Testis (tissue), 3 donors: ENCODE results near the gene NOC4L. TPM values are rescaled to one million over a fixed set of nuclear protein-coding genes. Genes with fewer than 3 reads are reported as not detected.

Experiments used
- DNase-seq: peaks from one replicate; pipeline ENCODE4 v3.0.0-alpha.2; 2019
- H3K27ac ChIP-seq, 2 donors: fragments of 200-600 bp; sonication (generic); one replicate each; pipeline ENCODE4 v1.5.1; 2019
- H3K27me3 ChIP-seq: fragments of 200-600 bp; sonication (generic); one replicate; pipeline ENCODE4 v1.5.1; 2019
- H3K36me3 ChIP-seq: fragments of 200-600 bp; sonication (generic); one replicate; pipeline ENCODE4 v1.5.1; 2017; ENCODE audit warnings: low read depth; ENCODE audit errors: missing control alignments
- H3K4me1 ChIP-seq: fragments of 200-600 bp; sonication (generic); one replicate; pipeline ENCODE4 v1.5.1; 2019
- H3K4me3 ChIP-seq, 2 donors: fragments of 200-600 bp; sonication (generic); one replicate each; pipeline ENCODE4 v1.5.1; 2017 to 2019
- H3K9me3 ChIP-seq: fragments of 200-600 bp; sonication (generic); one replicate; pipeline ENCODE4 v1.5.1; 2017
- POLR2A ChIP-seq: fragments of 450-650 bp; IDR thresholded peaks from one replicate; pipeline ENCODE4 v1.6.1; 2017; ENCODE audit warnings: antibody characterized with exemption, mild to moderate bottlenecking, moderate library complexity
- WGBS, 2 donors: methylation state at CpG; one replicate each; pipeline ENCODE4 v1.1.5; 2018; 5-methylcytosine and 5-hydroxymethylcytosine counted together
- intact Hi-C: fragments of 100-400 bp; cut with DNase I; formaldehyde crosslinking; loops from one replicate; pipeline ENCODE4 v1.15.1; 2023; ENCODE audit warnings: low total_unique reads
- polyA plus RNA-seq: library from polyadenylated mRNA; stranded (reverse); fragments of 350-450 nt; fragmentation: Illumina TruSeq; extraction: RNeasy Lipid Tissue Mini Kit (QIAGEN cat#74804); gene quantifications from one replicate; pipeline ENCODE4 v1.2.3, GENCODE V29; 2014; ENCODE audit warnings: low read depth, low replicate concordance; ENCODE audit not compliant: insufficient read depth
- total RNA-seq, 2 donors: library from RNA; depleted of rRNA; stranded (reverse); fragments of >200 nt; gene quantifications; one replicate each; pipeline ENCODE4 v1.2.3, GENCODE V29; 2016
- TF ChIP-seq, protein P1 (sequence below), 3 experiments: fragments of 450-650 bp in 2 of 3; fragments of 200-600 bp in 1 of 3; sonication (generic) in 1 of 3; IDR thresholded peaks; one replicate each; pipeline ENCODE4 v1.5.1; 2016 to 2019; ENCODE audit warnings: antibody characterized with exemption in 3 of 3, mild to moderate bottlenecking in 2 of 3, moderate library complexity in 1 of 3

NOC4L gene
- total and polyA plus RNA-seq, 3 donors from 2014 or later = 64.4 to 67.2 (median 65.2) TPM

DNA sequence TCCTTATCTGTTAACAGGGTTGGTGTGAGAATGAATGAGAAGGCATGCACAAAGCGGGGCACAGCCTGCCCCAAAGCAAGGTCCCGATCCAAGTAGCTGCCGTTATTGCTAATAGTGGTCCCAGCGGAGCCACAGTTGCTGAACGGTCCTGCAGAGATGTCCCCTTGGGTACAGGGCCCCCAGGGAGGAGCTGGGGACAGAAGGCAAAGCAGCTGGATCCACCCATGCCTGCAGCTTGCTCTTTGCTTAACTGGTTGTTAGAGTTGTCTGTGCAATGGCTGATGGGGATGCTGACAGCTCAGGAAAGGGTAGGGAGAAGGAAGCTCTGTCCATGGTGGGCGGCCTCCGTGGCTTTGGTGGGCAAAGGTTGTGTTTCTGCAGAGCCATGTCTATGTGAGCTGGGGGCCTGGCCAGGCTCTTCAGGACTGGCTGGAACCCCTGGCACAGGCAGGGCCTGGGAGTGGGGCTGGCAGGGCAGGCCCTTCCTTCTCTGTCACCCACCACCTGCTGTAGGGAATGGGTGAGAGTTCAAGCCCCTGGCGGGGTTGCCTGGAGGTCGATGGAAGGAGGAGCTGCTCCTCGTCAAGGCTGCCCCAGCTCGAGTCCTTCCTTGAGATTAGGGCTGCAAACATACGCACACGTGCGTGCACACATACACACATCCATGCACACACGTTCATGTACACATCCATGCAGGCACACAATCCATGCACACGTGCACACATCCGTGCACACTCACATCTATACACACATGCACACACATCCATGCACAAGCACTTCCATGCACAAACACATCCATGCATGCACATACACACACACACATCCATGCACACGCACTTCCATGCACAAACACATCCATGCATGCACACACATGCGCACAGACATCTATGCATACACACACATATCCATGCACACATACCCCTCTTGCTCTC lies 35.4 kb downstream of the NOC4L start:
- Histone ChIP-seq H3K4me3 (no peak overlapping the region), H3K36me3 (no peaks in the 10 kb centered on the region), H3K4me1 (no peaks in the 10 kb centered on the region), H3K27me3 (no peaks in the 10 kb centered on the region), H3K9me3 (no peaks in the 10 kb centered on the region), H3K27ac (no peak overlapping the region)
- DNase-seq = no peak
- WGBS, 2 donors = 84 to 85% methylated on average over 12 to 18 of the region's 19 CpGs
- TF ChIP-seq, protein P1, sequence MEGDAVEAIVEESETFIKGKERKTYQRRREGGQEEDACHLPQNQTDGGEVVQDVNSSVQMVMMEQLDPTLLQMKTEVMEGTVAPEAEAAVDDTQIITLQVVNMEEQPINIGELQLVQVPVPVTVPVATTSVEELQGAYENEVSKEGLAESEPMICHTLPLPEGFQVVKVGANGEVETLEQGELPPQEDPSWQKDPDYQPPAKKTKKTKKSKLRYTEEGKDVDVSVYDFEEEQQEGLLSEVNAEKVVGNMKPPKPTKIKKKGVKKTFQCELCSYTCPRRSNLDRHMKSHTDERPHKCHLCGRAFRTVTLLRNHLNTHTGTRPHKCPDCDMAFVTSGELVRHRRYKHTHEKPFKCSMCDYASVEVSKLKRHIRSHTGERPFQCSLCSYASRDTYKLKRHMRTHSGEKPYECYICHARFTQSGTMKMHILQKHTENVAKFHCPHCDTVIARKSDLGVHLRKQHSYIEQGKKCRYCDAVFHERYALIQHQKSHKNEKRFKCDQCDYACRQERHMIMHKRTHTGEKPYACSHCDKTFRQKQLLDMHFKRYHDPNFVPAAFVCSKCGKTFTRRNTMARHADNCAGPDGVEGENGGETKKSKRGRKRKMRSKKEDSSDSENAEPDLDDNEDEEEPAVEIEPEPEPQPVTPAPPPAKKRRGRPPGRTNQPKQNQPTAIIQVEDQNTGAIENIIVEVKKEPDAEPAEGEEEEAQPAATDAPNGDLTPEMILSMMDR (IDR thresholded peaks at IDR 0.05) = no peak
- no peak for TF ChIP-seq POLR2A
- intact Hi-C loops = no loop called here

DNA sequence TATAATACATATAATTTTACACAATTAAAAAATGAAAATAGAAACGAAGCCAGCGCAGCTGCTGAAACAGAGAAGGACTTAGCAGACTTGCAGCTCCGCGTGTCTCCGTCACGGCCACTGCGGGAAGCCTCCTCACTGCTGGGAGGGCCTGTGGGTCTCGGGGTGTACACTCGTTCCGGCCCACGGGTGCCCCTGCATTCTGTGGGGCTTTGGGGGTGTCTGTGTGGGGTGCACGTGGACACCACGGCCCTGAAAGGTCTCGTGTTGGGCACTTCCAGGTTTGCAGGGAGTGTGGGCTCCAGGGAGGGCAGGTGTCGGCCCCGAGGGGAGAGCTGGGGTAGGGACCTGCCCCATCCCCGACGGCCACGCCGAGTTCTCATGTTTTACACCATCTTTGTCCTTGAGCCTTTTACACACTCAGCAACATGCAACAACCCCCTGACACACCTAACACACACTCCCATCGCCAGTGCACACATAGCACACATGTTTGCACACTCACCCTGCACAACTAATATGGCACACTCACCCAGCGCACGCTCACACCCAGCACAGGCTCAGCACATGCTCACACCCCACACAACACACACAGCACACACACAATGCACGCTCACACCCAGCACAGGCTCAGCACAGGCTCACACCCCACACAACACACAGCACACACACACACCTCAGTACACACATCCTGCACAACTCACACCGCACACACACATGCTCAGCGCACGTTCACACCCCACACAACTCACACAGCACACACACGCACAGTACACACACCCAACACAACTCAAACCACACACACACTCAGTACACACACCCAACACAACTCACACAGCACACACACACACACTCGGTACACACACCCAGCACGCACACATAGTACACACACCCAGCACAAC lies 36.6 kb downstream of the NOC4L start:
- Histone ChIP-seq H3K27ac (no peak overlapping the region), H3K4me3 (no peak overlapping the region), H3K36me3 (no peaks in the 10 kb centered on the region), H3K27me3 (no peaks in the 10 kb centered on the region), H3K9me3 (no peaks in the 10 kb centered on the region), H3K4me1 (no peaks in the 10 kb centered on the region)
- no peak for DNase-seq
- WGBS, 2 donors = 74 to 77% methylated on average over 25 to 30 of the region's 30 CpGs
- intact Hi-C loops = no loop called here
- TF ChIP-seq, protein P1 (IDR thresholded peaks at IDR 0.05) = no peak
- no peak for TF ChIP-seq POLR2A

DNA sequence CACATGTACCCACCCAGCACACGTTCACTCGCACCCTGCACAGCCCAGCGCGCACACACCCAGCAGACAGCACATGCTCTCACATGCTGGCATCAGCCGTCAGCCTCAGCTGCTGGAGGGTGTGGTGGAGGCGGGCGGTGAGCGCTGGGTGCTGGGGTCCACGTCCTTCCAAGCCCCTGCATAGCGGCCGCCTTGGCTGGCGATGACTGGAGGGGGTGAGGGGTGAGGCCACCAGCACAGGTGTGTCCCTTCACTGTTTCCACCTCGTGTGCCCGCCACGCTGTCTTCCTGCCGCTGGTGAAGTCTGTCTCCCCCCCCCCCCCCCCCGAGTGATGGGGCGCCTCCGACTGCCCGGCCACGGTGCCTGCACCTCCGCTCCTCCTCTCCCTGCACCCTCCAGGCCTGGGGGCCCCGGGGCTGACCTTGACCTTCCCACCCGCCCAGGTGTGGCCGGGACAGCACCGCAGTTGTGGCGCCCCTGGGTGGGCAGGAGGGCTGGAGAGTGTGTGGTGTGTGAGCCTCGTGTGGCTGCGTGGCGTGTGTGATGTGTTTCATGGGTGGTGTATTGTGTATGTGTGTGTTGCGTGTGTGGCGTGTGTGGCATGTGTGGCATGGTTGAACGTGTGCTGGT lies 37.4 kb downstream of the NOC4L start:
- no peaks in the 10 kb centered on the region for H3K4me1 ChIP-seq
- no peaks in the 10 kb centered on the region for H3K9me3 ChIP-seq
- no peak for DNase-seq
- H3K27me3 ChIP-seq = no peaks in the 10 kb centered on the region
- 83% methylated on average over 2 to 31 of the region's 33 CpGs for WGBS, 2 donors
- intact Hi-C loops = no loop called here
- no peaks in the 10 kb centered on the region for H3K36me3 ChIP-seq
- no peak overlapping the region for H3K4me3 ChIP-seq
- no peak overlapping the region for H3K27ac ChIP-seq
- TF ChIP-seq POLR2A = no peak
- TF ChIP-seq, protein P1 (IDR thresholded peaks at IDR 0.05) = no peak

DNA sequence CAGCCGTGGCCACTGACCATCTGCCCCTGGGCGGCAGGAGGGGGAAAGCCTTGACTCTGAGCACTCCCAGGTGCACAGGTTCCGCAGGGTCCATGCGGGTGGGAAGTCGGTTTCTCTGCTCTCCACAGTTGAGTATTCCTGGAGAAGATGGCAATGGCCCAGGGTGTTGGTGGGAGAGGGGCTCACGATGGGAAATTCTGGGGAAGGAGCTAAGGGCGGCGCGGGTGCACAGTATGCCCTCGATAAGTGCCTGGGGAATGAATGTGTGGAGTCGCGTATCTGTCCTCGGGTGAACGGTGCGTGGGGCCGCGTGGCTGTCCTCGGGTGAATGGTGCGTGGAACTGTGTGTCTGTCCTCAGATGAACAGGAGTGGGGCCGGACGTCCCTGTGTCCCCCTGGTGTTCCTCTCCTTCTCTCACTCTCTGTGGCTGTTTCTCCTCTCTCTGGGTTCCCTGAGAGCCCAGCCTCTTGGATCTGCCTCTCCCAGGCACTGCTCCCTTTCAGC lies 38.0 kb downstream of the NOC4L start:
- intact Hi-C loops = no loop called here
- TF ChIP-seq, protein P1 (IDR thresholded peaks at IDR 0.05) = no peak
- TF ChIP-seq POLR2A = no peak

More for the DNA sequence above, 38.0 kb downstream of the NOC4L start:
- 86 to 93% methylated on average over 17 to 21 of the region's 21 CpGs for WGBS, 2 donors
- Histone ChIP-seq H3K9me3 (no peaks in the 10 kb centered on the region), H3K4me3 (no peak overlapping the region), H3K27me3 (no peaks in the 10 kb centered on the region), H3K27ac (no peak overlapping the region), H3K36me3 (no peaks in the 10 kb centered on the region), H3K4me1 (no peaks in the 10 kb centered on the region)
- no peak for DNase-seq
